Measurements from ENCODE around the gene RPS6KA1.
A peak's percentile ranks its signal among the peaks of the same experiment; 100 is the strongest.

The RPS6KA1 gene

GRCh38 chr1:26546375-26546774 is 16.8 kb downstream of the RPS6KA1 start:
- Histone ChIP-seq H3K9me3 (no peaks in the 10 kb centered on the region), H3K4me1 (peaks cover 0 to 17% (median 0%) of the 10 kb centered on the region in 4 donors), H3K4me3 (peak overlapping the region in 1 of 2 donors; percentile 40), H3K27me3 (peaks cover 0 to 11% of the 10 kb centered on the region in 2 donors), H3K36me3 (peaks cover 0 to 9% (median 0%) of the 10 kb centered on the region in 3 donors), H3K27ac (no peak overlapping the region)
- no peak for DNase-seq
- intact Hi-C loops (cut with DNase I; ENCODE audit: low total_unique reads), result no loop called here
- TF ChIP-seq, protein P1, sequence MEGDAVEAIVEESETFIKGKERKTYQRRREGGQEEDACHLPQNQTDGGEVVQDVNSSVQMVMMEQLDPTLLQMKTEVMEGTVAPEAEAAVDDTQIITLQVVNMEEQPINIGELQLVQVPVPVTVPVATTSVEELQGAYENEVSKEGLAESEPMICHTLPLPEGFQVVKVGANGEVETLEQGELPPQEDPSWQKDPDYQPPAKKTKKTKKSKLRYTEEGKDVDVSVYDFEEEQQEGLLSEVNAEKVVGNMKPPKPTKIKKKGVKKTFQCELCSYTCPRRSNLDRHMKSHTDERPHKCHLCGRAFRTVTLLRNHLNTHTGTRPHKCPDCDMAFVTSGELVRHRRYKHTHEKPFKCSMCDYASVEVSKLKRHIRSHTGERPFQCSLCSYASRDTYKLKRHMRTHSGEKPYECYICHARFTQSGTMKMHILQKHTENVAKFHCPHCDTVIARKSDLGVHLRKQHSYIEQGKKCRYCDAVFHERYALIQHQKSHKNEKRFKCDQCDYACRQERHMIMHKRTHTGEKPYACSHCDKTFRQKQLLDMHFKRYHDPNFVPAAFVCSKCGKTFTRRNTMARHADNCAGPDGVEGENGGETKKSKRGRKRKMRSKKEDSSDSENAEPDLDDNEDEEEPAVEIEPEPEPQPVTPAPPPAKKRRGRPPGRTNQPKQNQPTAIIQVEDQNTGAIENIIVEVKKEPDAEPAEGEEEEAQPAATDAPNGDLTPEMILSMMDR (IDR thresholded peaks at IDR 0.05), result no peak

DNA sequence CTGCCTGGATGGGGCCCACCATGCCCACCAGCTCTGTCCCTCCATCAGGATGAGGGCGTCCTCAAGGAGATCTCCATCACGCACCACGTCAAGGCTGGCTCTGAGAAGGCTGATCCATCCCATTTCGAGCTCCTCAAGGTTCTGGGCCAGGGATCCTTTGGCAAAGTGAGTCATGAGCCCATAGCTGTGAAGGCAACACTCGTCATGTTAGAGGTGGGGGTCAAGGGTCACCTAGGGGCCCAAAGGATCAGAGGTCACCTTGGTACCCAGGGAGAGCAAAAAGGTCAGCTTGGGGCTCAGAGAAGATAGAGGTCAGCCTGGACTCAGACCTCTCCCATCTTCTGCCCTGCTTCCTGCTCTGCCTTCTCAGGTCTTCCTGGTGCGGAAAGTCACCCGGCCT is 17.3 kb downstream of the RPS6KA1 start:
- Histone ChIP-seq H3K4me3 (no peak overlapping the region), H3K27me3 (peaks cover 0 to 11% of the 10 kb centered on the region in 2 donors), H3K36me3 (peaks cover 0 to 13% (median 0%) of the 10 kb centered on the region in 3 donors), H3K27ac (no peak overlapping the region), H3K4me1 (peaks cover 0 to 12% (median 0%) of the 10 kb centered on the region in 4 donors), H3K9me3 (no peaks in the 10 kb centered on the region)
- no peak for DNase-seq
- TF ChIP-seq, protein P1 (IDR thresholded peaks at IDR 0.05), result no peak
- intact Hi-C loops (cut with DNase I; ENCODE audit: low total_unique reads), result no loop called here

DNA sequence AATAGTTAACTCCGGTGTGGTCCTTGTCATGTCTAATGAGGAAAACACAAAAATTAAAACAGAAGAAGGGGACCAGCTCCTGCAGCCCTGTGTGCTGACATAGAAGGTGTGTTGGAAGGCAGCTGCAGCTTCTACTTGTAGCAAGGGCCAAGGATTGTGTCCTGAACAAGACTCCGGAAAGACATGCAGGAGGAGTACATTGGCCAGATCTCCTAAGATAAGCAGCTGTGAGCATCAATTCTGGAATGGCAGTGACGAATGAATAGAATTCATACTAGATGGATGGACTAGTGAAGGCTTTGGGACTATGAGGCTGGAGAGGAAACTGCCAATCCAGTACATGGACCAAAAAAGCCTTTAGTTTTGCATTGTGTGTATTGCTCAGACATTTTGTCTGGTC is 19.3 kb downstream of the RPS6KA1 start:
- DNase-seq, result no peak
- H3K36me3 ChIP-seq, result peaks cover 0 to 17% (median 0%) of the 10 kb centered on the region in 3 donors
- no peaks in the 10 kb centered on the region for H3K9me3 ChIP-seq
- intact Hi-C loops (cut with DNase I; ENCODE audit: low total_unique reads), result no loop called here
- TF ChIP-seq, protein P1 (IDR thresholded peaks at IDR 0.05), result no peak
- H3K27me3 ChIP-seq, result peaks cover 0 to 11% of the 10 kb centered on the region in 2 donors
- no peak overlapping the region for H3K27ac ChIP-seq
- H3K4me1 ChIP-seq, result no peaks in the 10 kb centered on the region
- no peak overlapping the region for H3K4me3 ChIP-seq

DNA sequence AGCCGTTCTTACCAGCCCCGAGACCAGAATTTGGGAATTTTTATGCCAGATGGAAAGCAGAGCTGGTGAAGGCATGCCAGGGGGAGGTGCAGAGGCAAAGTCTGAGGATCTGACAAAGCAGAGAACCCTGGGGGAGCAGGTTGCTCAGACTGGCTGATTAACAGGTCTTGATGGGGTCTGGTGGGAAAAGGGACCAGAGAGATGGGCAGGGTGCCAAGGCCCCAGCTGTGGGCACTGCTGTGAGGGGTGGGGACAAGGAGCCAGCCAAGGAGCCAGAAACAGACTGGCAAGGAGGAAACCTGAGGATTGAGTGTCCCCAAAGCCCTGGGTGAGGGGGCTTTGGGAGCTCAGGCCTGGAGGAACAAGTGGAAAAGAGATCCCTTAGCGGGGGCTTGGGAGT is 21.4 kb downstream of the RPS6KA1 start:
- Histone ChIP-seq H3K36me3 (peaks cover 0 to 17% (median 0%) of the 10 kb centered on the region in 3 donors), H3K27ac (no peak overlapping the region), H3K4me1 (peaks cover 0 to 3% (median 0%) of the 10 kb centered on the region in 4 donors), H3K4me3 (no peak overlapping the region), H3K27me3 (peaks cover 0 to 9% of the 10 kb centered on the region in 2 donors), H3K9me3 (no peaks in the 10 kb centered on the region)
- TF ChIP-seq, protein P1 (IDR thresholded peaks at IDR 0.05), result no peak
- no peak for DNase-seq
- intact Hi-C loops (cut with DNase I; ENCODE audit: low total_unique reads), result no loop called here

DNA sequence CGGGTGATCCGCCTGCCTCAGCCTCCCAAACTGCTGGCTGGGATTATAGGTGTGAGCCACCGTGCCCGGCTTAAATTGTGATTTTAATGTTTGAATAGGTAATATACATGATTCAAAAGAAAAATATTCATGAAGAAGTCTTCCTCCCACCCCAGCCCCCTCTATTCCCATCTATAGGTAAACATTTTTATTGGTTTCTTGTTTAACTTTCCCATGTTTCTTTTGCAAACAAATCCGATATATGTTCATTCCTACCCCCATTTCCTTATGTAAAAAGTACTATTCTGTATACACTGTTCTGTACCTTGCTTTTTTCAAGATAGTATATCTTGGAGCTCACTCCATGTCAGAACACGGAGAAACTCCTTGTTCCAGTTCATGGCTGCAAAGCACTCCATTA is 23.2 kb downstream of the RPS6KA1 start:
- no peaks in the 10 kb centered on the region for H3K9me3 ChIP-seq
- no peak overlapping the region for H3K4me3 ChIP-seq
- intact Hi-C loops (cut with DNase I; ENCODE audit: low total_unique reads), result no loop called here
- TF ChIP-seq, protein P1 (IDR thresholded peaks at IDR 0.05), result no peak
- peaks cover 0 to 17% (median 0%) of the 10 kb centered on the region in 3 donors for H3K36me3 ChIP-seq
- H3K4me1 ChIP-seq, result peaks cover 0 to 3% (median 0%) of the 10 kb centered on the region in 4 donors
- DNase-seq, result no peak
- H3K27ac ChIP-seq, result no peak overlapping the region
- peaks cover 0 to 10% of the 10 kb centered on the region in 2 donors for H3K27me3 ChIP-seq
